K562 (cell line): Measurements from ENCODE around the gene PPARD. TPM values are rescaled to one million over a fixed set of nuclear protein-coding genes. Genes with fewer than 3 reads are reported as not detected.

Experiments used
- ATAC-seq: fragments of 200-7000 bp; cut with Tn5 transposase; 3 replicates; pipeline ENCODE4 v1.9.1; 2020; ENCODE audit warnings: moderate library complexity
- BruUV-seq: library from RNA; stranded (reverse); fragments of 400-500 nt; replicated peaks from 2 replicates; lab custom pipeline; 2021; lab: Mats Ljungman, UMichigan
- CTCF ChIA-PET: fragments of 300-600 bp; formaldehyde crosslinking; extraction: SDS; loops from one replicate; lab custom pipeline; 2021; ENCODE audit warnings: low intra/inter-chr PET ratio; lab: Yijun Ruan, JAX
- POLR2A ChIA-PET: fragments of 300-600, 350-650 bp; sonication (Branson Sonifier 250); formaldehyde crosslinking; extraction: SDS; loops from one replicate; lab custom pipeline; 2021; ENCODE audit warnings: antibody characterized with exemption, inconsistent platforms; lab: Yijun Ruan, JAX
- DNase-seq, 4 experiments: peaks; one replicate each; pipeline versions ENCODE4 v3.0.0 to v3.0.0-alpha.2; 2011 to 2018; ENCODE audit warnings: low spot score in 3 of 4, mixed read lengths in 3 of 4; ENCODE audit errors: extremely low read depth in 1 of 4
- FAIRE-seq: peaks from 2 replicates; lab custom pipeline; 2011; peaks lifted over from hg19 to GRCh38; lab: Jason Lieb, UNC
- H2AFZ ChIP-seq: 2 replicates; pipeline ENCODE4 v1.6.0; 2011; ENCODE audit warnings: low read depth, low read length, control low read depth, inconsistent platforms
- H3K27ac ChIP-seq: fragments of 200-600 bp; 3 replicates; pipeline ENCODE4 v1.8.0; 2011; ENCODE audit warnings: low read depth, mild to moderate bottlenecking, control low read depth, inconsistent platforms, low read length, moderate library complexity, mixed read lengths; ENCODE audit errors: extremely low read depth
- H3K27me3 ChIP-seq, 2 experiments: fragments of 300-600 bp in 1 of 2; 2 replicates in 1 of 2; 3 replicates in 1 of 2; pipeline versions ENCODE4 v1.6.0 to v1.8.0; 2011; ENCODE audit warnings: inconsistent platforms in 2 of 2, low read length in 2 of 2, mild to moderate bottlenecking in 1 of 2, mixed read lengths in 1 of 2, moderate library complexity in 1 of 2; ENCODE audit not compliant: control insufficient read depth in 2 of 2, insufficient read depth in 2 of 2
- H3K36me3 ChIP-seq: fragments of 300-600 bp; 3 replicates; pipeline ENCODE4 v1.8.0; 2011; ENCODE audit warnings: mild to moderate bottlenecking, low read length, inconsistent platforms; ENCODE audit not compliant: control insufficient read depth, insufficient read depth
- H3K4me1 ChIP-seq, 2 experiments: fragments of 200-600 bp in 1 of 2; replicated peaks in 1 of 2; 2 replicates in 1 of 2; 3 replicates in 1 of 2; pipeline versions ENCODE4 v1.5.1 to v1.8.0; 2011; ENCODE audit warnings: inconsistent platforms in 2 of 2, low read length in 2 of 2, mild to moderate bottlenecking in 1 of 2, mixed read lengths in 1 of 2, moderate library complexity in 1 of 2; ENCODE audit not compliant: control insufficient read depth in 2 of 2, insufficient read depth in 2 of 2
- H3K4me2 ChIP-seq: 2 replicates; pipeline ENCODE4 v1.6.1; 2011; ENCODE audit warnings: low read length, control low read depth, inconsistent platforms, mixed read lengths; ENCODE audit not compliant: insufficient read depth
- H3K4me3 ChIP-seq: fragments of 200-600 bp; sonication (generic), shearing (Covaris generic); 2 replicates; pipeline ENCODE4 v1.5.1; 2016; ENCODE audit warnings: control low read depth, inconsistent platforms
- H3K79me2 ChIP-seq: fragments of 200-600 bp; 3 replicates; pipeline ENCODE4 v1.8.0; 2011; ENCODE audit warnings: low read length, inconsistent platforms; ENCODE audit not compliant: control insufficient read depth, insufficient read depth
- H3K9ac ChIP-seq, 2 experiments: 2 replicates each; pipeline versions ENCODE4 v1.6.0 to v1.6.1; 2011; ENCODE audit warnings: low read depth in 2 of 2, low read length in 2 of 2, control low read depth in 1 of 2, inconsistent platforms in 1 of 2, mild to moderate bottlenecking in 1 of 2, mixed read lengths in 1 of 2; ENCODE audit not compliant: insufficient read depth in 1 of 2
- H3K9me1 ChIP-seq: one replicate; pipeline ENCODE4 v1.6.0; 2011; ENCODE audit warnings: inconsistent platforms, mild to moderate bottlenecking, low read length, moderate library complexity; ENCODE audit not compliant: control insufficient read depth, insufficient read depth
- H3K9me3 ChIP-seq: replicated peaks from 2 replicates; pipeline ENCODE4 v1.5.1; 2011; ENCODE audit warnings: low read depth, low read length, inconsistent platforms; ENCODE audit not compliant: control insufficient read depth, insufficient read depth
- H4K20me1 ChIP-seq: replicated peaks from 2 replicates; pipeline ENCODE4 v1.6.1; 2011; ENCODE audit warnings: low read length, inconsistent platforms, mixed read lengths; ENCODE audit not compliant: control insufficient read depth, insufficient read depth
- KLF6 ChIP-seq: fragments of 250-450 bp; sonication (Bioruptor Pico); IDR thresholded peaks from 2 replicates; pipeline ENCODE4 v1.4.0; 2020; ENCODE audit warnings: mild to moderate bottlenecking, moderate library complexity, borderline replicate concordance
- MCM2 ChIP-seq: fragments of 450-650 bp; IDR thresholded peaks from 2 replicates; pipeline ENCODE4 v1.6.1; 2017; ENCODE audit warnings: low read depth, mild to moderate bottlenecking
- SOX6 ChIP-seq: fragments of 450-650 bp; IDR thresholded peaks from 2 replicates; pipeline ENCODE4 v1.6.1; 2014; ENCODE audit warnings: mild to moderate bottlenecking
- ZKSCAN1 ChIP-seq: fragments of 150-350 bp; IDR thresholded peaks from 2 replicates; pipeline ENCODE4 v1.6.1; 2016; ENCODE audit warnings: low read depth, low read length
- ZKSCAN8 ChIP-seq: fragments of 200-800 bp; sonication (Bioruptor generic); IDR thresholded peaks from 2 replicates; pipeline ENCODE4 v1.6.1; 2016; ENCODE audit warnings: missing genetic modification characterization, missing compliant biosample characterization
- WGBS: fragments of 100-300 bp; shearing (Covaris generic); methylation state at CpG from one replicate; pipeline ENCODE4 v1.1.6; 2016; ENCODE audit warnings: low coverage, mixed read lengths; ENCODE audit not compliant: insufficient coverage; ENCODE audit errors: missing lambda C conversion rate; 5-methylcytosine and 5-hydroxymethylcytosine counted together
- in situ Hi-C: fragments of 300-500 bp; cut with MboI; formaldehyde crosslinking; loops from 4 replicates; pipeline ENCODE4 v1.15.0; 2018; ENCODE audit warnings: inconsistent platforms, mixed read lengths
- intact Hi-C: fragments of 100-400 bp; cut with micrococcal nuclease; formaldehyde crosslinking; loops from 2 replicates; pipeline ENCODE4 v1.14.2; 2022
- polyA plus RNA-seq, 8 experiments: library from polyadenylated mRNA; depleted of rRNA in 4 of 8; stranded (reverse) in 5 of 8; unstranded in 3 of 8; fragments of >200 nt; fragmentation: Nextera tagmentation in 2 of 8; fragmentation: Illumina TruSeq in 1 of 8; extraction: Ambion mirVana in 2 of 8; extraction: Trizol in 1 of 8; gene quantifications; 2 replicates each; pipeline versions ENCODE4 v1.2.1 to v1.2.3, GENCODE V29; 2011 to 2014; ENCODE audit warnings: inconsistent platforms in 1 of 8, missing spikeins in 1 of 8
- total RNA-seq, 7 experiments: library from RNA; depleted of rRNA in 6 of 7; stranded (reverse); fragments of >200 nt in 6 of 7; fragmentation: Illumina TruSeq in 2 of 7; extraction: Trizol in 2 of 7; gene quantifications; 2 replicates each; pipeline versions ENCODE4 v1.2.1 to v1.2.3, GENCODE V29; 2011 to 2021; ENCODE audit warnings: low replicate concordance in 1 of 7

The PPARD gene
- total and polyA plus RNA-seq, 9 of the 15 experiments (the other 6 are each of a cell fraction or from before 2014, with no cell fraction given), result 0.14 to 13.2 (median 3.8) TPM

- BruUV-seq, result no TSS peak
- ATAC-seq (no peak), DNase-seq (no peak), FAIRE-seq (no peak)
- Histone ChIP-seq H3K27me3 (no peaks in the 10 kb centered on the region), H3K4me3 (no peak overlapping the region), H3K9me1 (no peaks in the 10 kb centered on the region), H3K79me2 (peaks cover 22% of the 10 kb centered on the region), H3K9me3 (no peaks in the 10 kb centered on the region), H3K27ac (no peak overlapping the region), H2AFZ (no peak overlapping the region), H3K36me3 (no peaks in the 10 kb centered on the region; the same call in 2 of the 3 replicates), H3K4me2 (no peak overlapping the region), H3K9ac (peak overlapping the region in 1 of 2 experiments; percentile 19; a peak in 1 of 4 replicates), H4K20me1 (no peaks in the 10 kb centered on the region), H3K4me1 (peaks cover 23 to 27% of the 10 kb centered on the region in 2 experiments)
- in situ Hi-C loops (loop anchor here (5.0 kb wide), 1 partner anchor 442 kb away; the partner anchor contains the start of gene ARMC12), intact Hi-C loops (loop anchor here (5.0 to 10.0 kb wide), 3 partner anchors 227 to 660 kb away; no protein-coding TSS in a partner anchor)
- 0 out of 2 replicates have a peak, but pooled peaks have one; percentile 45 for TF ChIP-seq ZKSCAN1
- TF ChIP-seq KLF6 (CRISPR knock-in tag), result no peak
- TF ChIP-seq SOX6, result no peak
- TF ChIP-seq MCM2, result no peak
- no peak for TF ChIP-seq ZKSCAN8 (CRISPR knock-in tag)
- POLR2A ChIA-PET, result interaction anchor here (0.6 to 3.9 kb wide), 3 partner anchors 8 to 226 kb away, joined by 5 to 25 read pairs (median 6); partner anchors contain the start of gene RPL10A
- CTCF ChIA-PET, result interaction anchor here (0.5 to 2.1 kb wide), 5 partner anchors 32 to 442 kb away, joined by 3 to 9 read pairs (median 8); partner anchors contain the start of genes ARMC12, PPARD and RPL10A
- 50% methylated on average over 2 of the region's 2 CpGs for WGBS
Observed at GRCh38 chr6:35295036-35295435, 47.3 kb upstream of the PPARD start.
